Hepatocyte (in vitro differentiated cells): ENCODE measurements around the gene ROR1.

ENCODE experiments used
- EZH2phosphoT487 ChIP-seq: fragments of 200-600 bp; sonication (generic); IDR thresholded peaks from one replicate; pipeline ENCODE4 v1.6.1; 2018; ENCODE audit warnings: antibody characterized with exemption, mild to moderate bottlenecking, low read depth, moderate library complexity; ENCODE audit not compliant: unreplicated experiment, severe bottlenecking
- TF ChIP-seq, protein P1 (sequence below): fragments of 200-600 bp; sonication (generic); IDR thresholded peaks from 2 replicates; pipeline ENCODE4 v1.5.1; 2016; ENCODE audit warnings: antibody characterized with exemption, mild to moderate bottlenecking; ENCODE audit not compliant: poor library complexity

DNA sequence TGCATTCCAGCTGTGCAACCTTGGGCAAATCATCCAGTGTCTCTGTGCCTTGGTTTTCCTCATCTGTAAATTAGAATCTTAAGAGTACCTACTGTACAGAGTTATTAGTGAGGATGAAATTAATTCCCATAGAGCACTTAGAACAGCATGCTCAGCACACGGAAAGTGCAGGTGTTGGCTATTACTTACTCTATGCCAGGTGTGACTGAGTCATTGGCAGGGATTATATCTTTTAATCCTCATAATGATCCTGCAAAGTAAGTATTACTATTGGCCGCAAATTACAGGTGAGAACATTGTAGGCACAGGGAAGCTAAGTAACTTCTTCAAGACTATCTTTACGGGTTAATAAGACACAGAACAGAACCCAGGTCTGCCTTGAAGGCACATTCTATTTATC is 423.3 kb downstream of the ROR1 start:
- TF ChIP-seq, protein P1, sequence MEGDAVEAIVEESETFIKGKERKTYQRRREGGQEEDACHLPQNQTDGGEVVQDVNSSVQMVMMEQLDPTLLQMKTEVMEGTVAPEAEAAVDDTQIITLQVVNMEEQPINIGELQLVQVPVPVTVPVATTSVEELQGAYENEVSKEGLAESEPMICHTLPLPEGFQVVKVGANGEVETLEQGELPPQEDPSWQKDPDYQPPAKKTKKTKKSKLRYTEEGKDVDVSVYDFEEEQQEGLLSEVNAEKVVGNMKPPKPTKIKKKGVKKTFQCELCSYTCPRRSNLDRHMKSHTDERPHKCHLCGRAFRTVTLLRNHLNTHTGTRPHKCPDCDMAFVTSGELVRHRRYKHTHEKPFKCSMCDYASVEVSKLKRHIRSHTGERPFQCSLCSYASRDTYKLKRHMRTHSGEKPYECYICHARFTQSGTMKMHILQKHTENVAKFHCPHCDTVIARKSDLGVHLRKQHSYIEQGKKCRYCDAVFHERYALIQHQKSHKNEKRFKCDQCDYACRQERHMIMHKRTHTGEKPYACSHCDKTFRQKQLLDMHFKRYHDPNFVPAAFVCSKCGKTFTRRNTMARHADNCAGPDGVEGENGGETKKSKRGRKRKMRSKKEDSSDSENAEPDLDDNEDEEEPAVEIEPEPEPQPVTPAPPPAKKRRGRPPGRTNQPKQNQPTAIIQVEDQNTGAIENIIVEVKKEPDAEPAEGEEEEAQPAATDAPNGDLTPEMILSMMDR, result no peak
- TF ChIP-seq EZH2phosphoT487, result no peak
